ENCODE data around the gene RTN4RL2. TPM values are rescaled to one million over a fixed set of nuclear protein-coding genes. Genes with fewer than 3 reads are reported as not detected.

The RTN4RL2 gene
- total and polyA plus RNA-seq, 9 of the 15 experiments (the other 6 are each of a cell fraction or from before 2014, with no cell fraction given): 0.06 to 1.9 (median 0.34) TPM; not detected in 4

DNA sequence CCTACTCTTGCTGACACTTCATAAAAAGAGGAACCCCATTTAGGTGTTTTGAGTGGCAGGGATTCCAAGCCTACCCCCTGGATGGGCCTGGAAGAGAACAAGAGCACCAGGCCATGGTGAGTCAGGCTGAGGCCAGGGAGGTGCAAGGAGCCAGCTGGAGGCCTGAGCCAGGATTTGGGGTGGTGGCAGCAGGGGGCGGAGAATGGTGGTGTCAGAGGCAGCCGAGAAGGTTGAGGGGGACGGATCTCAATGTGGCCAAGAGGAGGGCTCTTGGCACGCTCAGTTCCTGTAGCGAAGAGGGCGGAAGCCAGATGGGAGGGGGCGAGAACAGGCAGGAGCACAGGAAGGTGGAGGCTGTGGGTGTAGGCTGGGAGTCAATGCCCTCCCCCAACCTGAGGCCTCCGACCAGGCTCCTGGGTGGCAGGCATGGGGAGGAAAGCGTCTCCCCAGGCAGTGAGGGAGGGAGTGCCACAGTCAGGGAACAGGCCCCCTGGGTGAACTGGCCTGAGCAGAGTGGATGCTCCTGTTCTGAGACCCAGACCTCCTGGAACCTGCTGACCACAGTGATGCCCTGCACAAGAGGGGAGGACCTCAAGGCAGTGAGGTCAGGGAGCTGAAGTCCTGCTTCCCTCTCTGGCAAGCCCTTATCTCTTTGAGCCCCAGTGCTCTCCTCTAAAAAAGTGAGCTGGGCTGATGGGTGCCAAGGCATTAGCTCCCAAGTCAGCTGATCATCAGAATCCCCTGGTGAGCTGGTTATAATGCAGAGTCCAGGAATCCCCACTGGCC is 13.9 kb downstream of the RTN4RL2 start:
- in situ Hi-C loops (cut with MboI): no loop called here
- no peak overlapping the region for H3K27ac ChIP-seq (ENCODE audit: extremely low read depth, low read depth, low read length)
- POLR2A ChIA-PET: interaction anchor here (0.7 to 1.3 kb wide), 5 partner anchors 10 to 163 kb away, joined by 3 to 6 read pairs (median 4); no protein-coding TSS in a partner anchor
- WGBS (ENCODE audit: insufficient coverage, low coverage, missing lambda C conversion rate): 24% methylated on average over 9 of the region's 9 CpGs
- H4K20me1 ChIP-seq (replicated peaks; ENCODE audit: control insufficient read depth, insufficient read depth, low read length): no peaks in the 10 kb centered on the region; the same call in 1 of the 2 replicates
- no TSS peak for BruUV-seq (replicated peaks)
- no peak for FAIRE-seq
- DNase-seq (ENCODE audit: extremely low read depth in 1 of 4, low spot score in 3 of 4): peak; percentile 34 to 42 (median 36)
- no peak overlapping the region for H2AFZ ChIP-seq (ENCODE audit: low read depth, low read length)
- H3K27me3 ChIP-seq (ENCODE audit: control insufficient read depth in 2 of 2, insufficient read depth in 2 of 2, low read length in 2 of 2): no peaks in the 10 kb centered on the region
- intact Hi-C loops (cut with micrococcal nuclease): no loop called here
- no peaks in the 10 kb centered on the region for H3K79me2 ChIP-seq (ENCODE audit: control insufficient read depth, insufficient read depth, low read length)
- peaks cover 23 to 31% of the 10 kb centered on the region in 2 experiments for H3K4me1 ChIP-seq (replicated peaks in 1 of 2; ENCODE audit: control insufficient read depth in 2 of 2, insufficient read depth in 2 of 2, low read length in 2 of 2)
- peaks cover 3% of the 10 kb centered on the region; the same call in 1 of the 3 replicates for H3K36me3 ChIP-seq (ENCODE audit: control insufficient read depth, insufficient read depth, low read length)
- no peaks in the 10 kb centered on the region for H3K9me3 ChIP-seq (replicated peaks; ENCODE audit: control insufficient read depth, insufficient read depth, low read depth, low read length)
- no peak overlapping the region for H3K4me3 ChIP-seq
- no peaks in the 10 kb centered on the region for H3K9me1 ChIP-seq (ENCODE audit: control insufficient read depth, insufficient read depth, low read length)
- H3K9ac ChIP-seq (ENCODE audit: insufficient read depth in 1 of 2, low read depth in 2 of 2, low read length in 2 of 2): peak overlapping the region in 1 of 2 experiments; percentile 75; a peak in 2 of 4 replicates
- H3K4me2 ChIP-seq (ENCODE audit: insufficient read depth, low read length): no peak overlapping the region
- ATAC-seq: peak; percentile 45
- CTCF ChIA-PET (ENCODE audit: low intra/inter-chr PET ratio): no interaction called here
- no peak for TF ChIP-seq CAMTA2 (CRISPR knock-in tag; conservative IDR thresholded peaks at IDR 0.05)
- TF ChIP-seq, protein P1, sequence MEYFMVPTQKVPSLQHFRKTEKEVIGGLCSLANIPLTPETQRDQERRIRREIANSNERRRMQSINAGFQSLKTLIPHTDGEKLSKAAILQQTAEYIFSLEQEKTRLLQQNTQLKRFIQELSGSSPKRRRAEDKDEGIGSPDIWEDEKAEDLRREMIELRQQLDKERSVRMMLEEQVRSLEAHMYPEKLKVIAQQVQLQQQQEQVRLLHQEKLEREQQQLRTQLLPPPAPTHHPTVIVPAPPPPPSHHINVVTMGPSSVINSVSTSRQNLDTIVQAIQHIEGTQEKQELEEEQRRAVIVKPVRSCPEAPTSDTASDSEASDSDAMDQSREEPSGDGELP (CRISPR knock-in tag; IDR thresholded peaks at IDR 0.05; ENCODE audit: borderline replicate concordance): peak; percentile 52; the same call in 1 of the 2 replicates
- TF ChIP-seq, protein P2, sequence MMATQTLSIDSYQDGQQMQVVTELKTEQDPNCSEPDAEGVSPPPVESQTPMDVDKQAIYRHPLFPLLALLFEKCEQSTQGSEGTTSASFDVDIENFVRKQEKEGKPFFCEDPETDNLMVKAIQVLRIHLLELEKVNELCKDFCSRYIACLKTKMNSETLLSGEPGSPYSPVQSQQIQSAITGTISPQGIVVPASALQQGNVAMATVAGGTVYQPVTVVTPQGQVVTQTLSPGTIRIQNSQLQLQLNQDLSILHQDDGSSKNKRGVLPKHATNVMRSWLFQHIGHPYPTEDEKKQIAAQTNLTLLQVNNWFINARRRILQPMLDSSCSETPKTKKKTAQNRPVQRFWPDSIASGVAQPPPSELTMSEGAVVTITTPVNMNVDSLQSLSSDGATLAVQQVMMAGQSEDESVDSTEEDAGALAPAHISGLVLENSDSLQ (IDR thresholded peaks at IDR 0.05): peak; percentile 84
- TF ChIP-seq, protein P3, sequence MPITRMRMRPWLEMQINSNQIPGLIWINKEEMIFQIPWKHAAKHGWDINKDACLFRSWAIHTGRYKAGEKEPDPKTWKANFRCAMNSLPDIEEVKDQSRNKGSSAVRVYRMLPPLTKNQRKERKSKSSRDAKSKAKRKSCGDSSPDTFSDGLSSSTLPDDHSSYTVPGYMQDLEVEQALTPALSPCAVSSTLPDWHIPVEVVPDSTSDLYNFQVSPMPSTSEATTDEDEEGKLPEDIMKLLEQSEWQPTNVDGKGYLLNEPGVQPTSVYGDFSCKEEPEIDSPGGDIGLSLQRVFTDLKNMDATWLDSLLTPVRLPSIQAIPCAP (CRISPR knock-in tag; IDR thresholded peaks at IDR 0.05; ENCODE audit: borderline replicate concordance): no peak
- no peak for TF ChIP-seq NFIX (CRISPR knock-in tag; IDR thresholded peaks at IDR 0.05; ENCODE audit: low read depth)
- TF ChIP-seq, protein P4, sequence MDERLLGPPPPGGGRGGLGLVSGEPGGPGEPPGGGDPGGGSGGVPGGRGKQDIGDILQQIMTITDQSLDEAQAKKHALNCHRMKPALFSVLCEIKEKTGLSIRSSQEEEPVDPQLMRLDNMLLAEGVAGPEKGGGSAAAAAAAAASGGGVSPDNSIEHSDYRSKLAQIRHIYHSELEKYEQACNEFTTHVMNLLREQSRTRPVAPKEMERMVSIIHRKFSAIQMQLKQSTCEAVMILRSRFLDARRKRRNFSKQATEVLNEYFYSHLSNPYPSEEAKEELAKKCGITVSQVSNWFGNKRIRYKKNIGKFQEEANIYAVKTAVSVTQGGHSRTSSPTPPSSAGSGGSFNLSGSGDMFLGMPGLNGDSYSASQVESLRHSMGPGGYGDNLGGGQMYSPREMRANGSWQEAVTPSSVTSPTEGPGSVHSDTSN (CRISPR knock-in tag; IDR thresholded peaks at IDR 0.05; ENCODE audit: low read depth): peak; percentile 51
- TF ChIP-seq, protein P4 (tag; conservative IDR thresholded peaks at IDR 0.05; ENCODE audit: low read depth): 0 out of 2 replicates have a peak, but pooled peaks have one; percentile 31
- TF ChIP-seq NFE2 (IDR thresholded peaks at IDR 0.05; ENCODE audit: low read depth): 0 out of 2 replicates have a peak, but pooled peaks have one; percentile 28
- TF ChIP-seq ILF3 (IDR thresholded peaks at IDR 0.05; ENCODE audit: borderline replicate concordance): no peak
- TF ChIP-seq POLR2G (IDR thresholded peaks at IDR 0.05; ENCODE audit: low read depth, low read length): peak; percentile 63
- no peak for TF ChIP-seq GATAD2A (IDR thresholded peaks at IDR 0.05)
- no peak for TF ChIP-seq KLF10 (CRISPR knock-in tag; IDR thresholded peaks at IDR 0.05)
- peak; percentile 97 for TF ChIP-seq SPI1 (IDR thresholded peaks at IDR 0.05; ENCODE audit: borderline replicate concordance, low read depth, low read length)
- TF ChIP-seq PTBP1 (IDR thresholded peaks at IDR 0.05; ENCODE audit: low read depth, low read length): no peak
- TF ChIP-seq ZNF316 (IDR thresholded peaks at IDR 0.05): peak; percentile 42; the same call in 1 of the 2 replicates
- TF ChIP-seq NONO (IDR thresholded peaks at IDR 0.05; ENCODE audit: low read depth in 2 of 2, low read length in 1 of 2): no peak
- TF ChIP-seq KDM5B (IDR thresholded peaks at IDR 0.05; ENCODE audit: insufficient replicate concordance, low read depth, low read length): no peak
